ENCODE data around the gene MS4A4E.
"Not testable (repeated sequence)": the region's sequence is repeated elsewhere in the genome, so short reads cannot be mapped to it uniquely, and the experiment has no call there.

Gene MS4A4E

GRCh38 chr11:60175860-60176275 lies 67.1 kb downstream of the MS4A4E start:
- no peak for DNase-seq (ENCODE audit: low read depth in 2 of 2, low spot score in 1 of 2)

- no peak for DNase-seq (ENCODE audit: low read depth in 2 of 2, low spot score in 1 of 2)
Observed at GRCh38 chr11:60172011-60172410, 70.9 kb downstream of the MS4A4E start.

GRCh38 chr11:60170566-60170965 lies 72.4 kb downstream of the MS4A4E start:
- DNase-seq (ENCODE audit: low read depth in 2 of 2, low spot score in 1 of 2): no peak

GRCh38 chr11:60169264-60169915 lies 73.5 kb downstream of the MS4A4E start:
- DNase-seq (ENCODE audit: low read depth in 2 of 2, low spot score in 1 of 2): no peak

- DNase-seq (ENCODE audit: low read depth in 2 of 2, low spot score in 1 of 2): no peak
Observed at GRCh38 chr11:60168306-60168705, 74.6 kb downstream of the MS4A4E start.

- DNase-seq (ENCODE audit: low read depth in 2 of 2, low spot score in 1 of 2): no peak
Observed at GRCh38 chr11:60165951-60166350, 77.0 kb downstream of the MS4A4E start.

- no peak for DNase-seq (ENCODE audit: low read depth in 2 of 2, low spot score in 1 of 2)
Observed at GRCh38 chr11:60165538-60165937, 77.4 kb downstream of the MS4A4E start.

- no peak for DNase-seq (ENCODE audit: low read depth in 2 of 2, low spot score in 1 of 2)
Observed at GRCh38 chr11:60164550-60165075, 78.3 kb downstream of the MS4A4E start.

- DNase-seq (ENCODE audit: low read depth in 2 of 2, low spot score in 1 of 2): no peak
Observed at GRCh38 chr11:60161766-60162165, 81.2 kb downstream of the MS4A4E start.

GRCh38 chr11:60161107-60161506 lies 81.8 kb downstream of the MS4A4E start:
- no peak for DNase-seq (ENCODE audit: low read depth in 2 of 2, low spot score in 1 of 2)

GRCh38 chr11:60159868-60160267 lies 83.1 kb downstream of the MS4A4E start:
- DNase-seq (ENCODE audit: low read depth in 2 of 2, low spot score in 1 of 2): no peak

- no peak for DNase-seq (ENCODE audit: low read depth in 2 of 2, low spot score in 1 of 2)
Observed at GRCh38 chr11:60159284-60159683, 83.7 kb downstream of the MS4A4E start.

- no peak for DNase-seq (ENCODE audit: low read depth in 2 of 2, low spot score in 1 of 2)
Observed at GRCh38 chr11:60158636-60159035, 84.3 kb downstream of the MS4A4E start.

GRCh38 chr11:60155931-60156330 lies 87.0 kb downstream of the MS4A4E start:
- no peak for DNase-seq (ENCODE audit: low read depth in 2 of 2, low spot score in 1 of 2)

- not testable (repeated sequence) for DNase-seq (ENCODE audit: low read depth in 2 of 2, low spot score in 1 of 2)
Observed at GRCh38 chr11:60152727-60153126, 90.2 kb downstream of the MS4A4E start.

GRCh38 chr11:60150279-60150678 lies 92.7 kb downstream of the MS4A4E start:
- no peak for DNase-seq (ENCODE audit: low read depth in 2 of 2, low spot score in 1 of 2)
